HepG2 (cell line): ENCODE measurements around the gene IBTK. TPM values are rescaled to one million over a fixed set of nuclear protein-coding genes. Genes with fewer than 3 reads are reported as not detected.

ENCODE experiments used
- ATAC-seq: fragments of 200-7000 bp; cut with Tn5 transposase; 3 replicates; pipeline ENCODE4 v1.9.1; 2020; ENCODE audit warnings: mild to moderate bottlenecking, moderate library complexity
- BruUV-seq: library from RNA; stranded (reverse); fragments of 400-500 nt; replicated peaks from 2 replicates; lab custom pipeline; 2021; lab: Mats Ljungman, UMichigan
- CTCF ChIA-PET: fragments of 300-600 bp; formaldehyde crosslinking; extraction: SDS; loops from one replicate; lab custom pipeline; 2021; ENCODE audit warnings: low total read pairs, inconsistent platforms, low intra/inter-chr PET ratio; lab: Yijun Ruan, JAX
- POLR2A ChIA-PET: fragments of 350-600 bp; sonication (Branson Sonifier 250); formaldehyde crosslinking; loops from one replicate; lab custom pipeline; 2020; ENCODE audit warnings: antibody characterized with exemption, inconsistent platforms; lab: Yijun Ruan, JAX
- DNase-seq: peaks from one replicate; pipeline ENCODE4 v3.0.0-alpha.2; 2015; ENCODE audit warnings: low spot score
- FAIRE-seq: peaks from 3 replicates; lab custom pipeline; 2011; peaks lifted over from hg19 to GRCh38; lab: Jason Lieb, UNC
- H2AFZ ChIP-seq: one replicate; pipeline ENCODE4 v1.6.1; 2011; ENCODE audit warnings: low read length, inconsistent platforms
- H3K27ac ChIP-seq: fragments of 300-600 bp; 3 replicates; pipeline ENCODE4 v1.8.0; 2011; ENCODE audit warnings: mixed run types, mild to moderate bottlenecking, mixed read lengths, low read length, inconsistent platforms; ENCODE audit not compliant: insufficient read depth; ENCODE audit errors: extremely low read length
- H3K27me3 ChIP-seq, 2 experiments: fragments of 200-600 bp in 1 of 2; 2 replicates in 1 of 2; 3 replicates in 1 of 2; pipeline versions ENCODE4 v1.6.0 to v1.8.0; 2011; ENCODE audit warnings: low read length in 2 of 2, mild to moderate bottlenecking in 2 of 2, moderate library complexity in 2 of 2, inconsistent platforms in 1 of 2; ENCODE audit not compliant: insufficient read depth in 2 of 2, control insufficient read depth in 1 of 2
- H3K36me3 ChIP-seq, 2 experiments: fragments of 200-600 bp in 1 of 2; replicated peaks in 1 of 2; 2 replicates in 1 of 2; 3 replicates in 1 of 2; pipeline versions ENCODE4 v1.5.1 to v1.8.0; 2011; ENCODE audit warnings: low read length in 2 of 2, inconsistent platforms in 1 of 2; ENCODE audit not compliant: insufficient read depth in 2 of 2, control insufficient read depth in 1 of 2
- H3K4me1 ChIP-seq: 2 replicates; pipeline ENCODE4 v1.5.1; 2012; ENCODE audit warnings: low read length, inconsistent platforms; ENCODE audit not compliant: insufficient read depth
- H3K4me2 ChIP-seq: 2 replicates; pipeline ENCODE4 v1.6.0; 2011; ENCODE audit warnings: low read depth, low read length, inconsistent platforms
- H3K4me3 ChIP-seq, 3 experiments: fragments of 200-600 bp in 1 of 3; sonication (generic), shearing (Covaris generic) in 1 of 3; replicated peaks in 1 of 3; 2 replicates each; pipeline ENCODE4 v1.5.1; 2011 to 2016; ENCODE audit warnings: low read length in 3 of 3, inconsistent platforms in 2 of 3, low read depth in 2 of 3, mild to moderate bottlenecking in 2 of 3, control low read depth in 1 of 3, mixed read lengths in 1 of 3; ENCODE audit not compliant: insufficient read depth in 1 of 3
- H3K79me2 ChIP-seq: one replicate; pipeline ENCODE4 v1.6.1; 2011; ENCODE audit warnings: low read length, inconsistent platforms; ENCODE audit not compliant: insufficient read depth
- H3K9ac ChIP-seq: 2 replicates; pipeline ENCODE4 v1.6.0; 2011; ENCODE audit warnings: mild to moderate bottlenecking, low read depth, low read length, inconsistent platforms; ENCODE audit not compliant: insufficient read depth
- H3K9me3 ChIP-seq: 2 replicates; pipeline ENCODE4 v1.5.1; 2012; ENCODE audit warnings: mild to moderate bottlenecking, low read length
- H4K20me1 ChIP-seq: 2 replicates; pipeline ENCODE4 v1.6.0; 2011; ENCODE audit warnings: inconsistent platforms, mild to moderate bottlenecking, low read length, moderate library complexity; ENCODE audit not compliant: insufficient read depth
- ASH2L ChIP-seq: fragments of 300-600, 200-600 bp; sonication (generic); IDR thresholded peaks from 2 replicates; pipeline ENCODE4 v1.7.0; 2017; ENCODE audit warnings: low read depth, mild to moderate bottlenecking, moderate library complexity, mixed read lengths, low read length; ENCODE audit not compliant: insufficient read length
- CERS6 ChIP-seq: sonication (generic); formaldehyde crosslinking; IDR thresholded peaks from 2 replicates; pipeline ENCODE4 v1.5.0; 2020; ENCODE audit warnings: missing genetic modification reagents
- FOXA1 ChIP-seq, 2 experiments: fragments of 450-650 bp in 1 of 2; sonication (generic) in 1 of 2; formaldehyde crosslinking in 1 of 2; IDR thresholded peaks; 2 replicates each; pipeline versions ENCODE4 v1.4.0 to v1.6.1; 2016 to 2020; ENCODE audit warnings: missing genetic modification reagents in 1 of 2
- HNF1B ChIP-seq: sonication (generic); formaldehyde crosslinking; IDR thresholded peaks from 2 replicates; pipeline ENCODE4 v1.5.1; 2020; ENCODE audit warnings: mild to moderate bottlenecking, moderate library complexity, missing genetic modification reagents
- HNRNPUL1 ChIP-seq: fragments of 200-400 bp; formaldehyde crosslinking; IDR thresholded peaks from 2 replicates; pipeline ENCODE4 v1.6.1; 2017; ENCODE audit warnings: low read depth, mild to moderate bottlenecking, low read length, moderate library complexity
- SUZ12 ChIP-seq: fragments of 150-350 bp; IDR thresholded peaks from 2 replicates; pipeline ENCODE4 v1.6.1; 2014; ENCODE audit warnings: low read depth, low read length
- ZFP37 ChIP-seq: sonication (generic); formaldehyde crosslinking; IDR thresholded peaks from 2 replicates; pipeline ENCODE4 v1.4.0; 2020; ENCODE audit warnings: missing genetic modification reagents, borderline replicate concordance
- ZSCAN22 ChIP-seq: sonication (generic); formaldehyde crosslinking; IDR thresholded peaks from 2 replicates; pipeline ENCODE4 v1.4.0; 2020; ENCODE audit warnings: mild to moderate bottlenecking, missing genetic modification reagents
- WGBS: methylation state at CpG from one replicate; pipeline ENCODE4 v1.1.6; 2017; ENCODE audit warnings: low lambda C conversion rate; 5-methylcytosine and 5-hydroxymethylcytosine counted together
- in situ Hi-C: cut with HindIII; loops from 2 replicates; pipeline ENCODE4 v1.10.0; 2017; ENCODE audit warnings: low pct_unique_long_range_greater_than_20kb; ENCODE audit not compliant: extremely low pct_ligation_motif_present
- intact Hi-C: fragments of 100-400 bp; cut with micrococcal nuclease; formaldehyde crosslinking; loops from one replicate; pipeline ENCODE4 v1.10.0; 2022; ENCODE audit not compliant: unreplicated experiment
- polyA plus RNA-seq, 8 experiments: library from polyadenylated mRNA; depleted of rRNA in 3 of 8; stranded (reverse) in 7 of 8; unstranded in 1 of 8; fragments of >200 nt; fragmentation: Illumina TruSeq in 4 of 8; extraction: Trizol in 4 of 8; gene quantifications; 2 replicates each; pipeline versions ENCODE4 v1.2.1 to v1.2.3, GENCODE V29; 2011 to 2016; ENCODE audit warnings: low read depth in 4 of 8, missing spikeins in 1 of 8, mixed read lengths in 1 of 8; ENCODE audit not compliant: insufficient read depth in 1 of 8
- total RNA-seq, 5 experiments: library from RNA; depleted of rRNA; stranded (reverse); fragments of >200 nt; fragmentation: Illumina TruSeq; extraction: Trizol; gene quantifications; 2 replicates each; pipeline ENCODE4 v1.2.3, GENCODE V29; 2016; ENCODE audit warnings: low read depth in 1 of 5
- TF ChIP-seq, protein P1 (sequence below): sonication (generic); formaldehyde crosslinking; IDR thresholded peaks from 2 replicates; pipeline ENCODE4 v1.5.0; 2020; ENCODE audit warnings: missing genetic modification reagents, mild to moderate bottlenecking, borderline replicate concordance

Gene IBTK
- total and polyA plus RNA-seq, 2 of the 13 experiments (the other 11 are each of a cell fraction or from before 2014, with no cell fraction given), result 23.8 to 60.0 TPM

DNA sequence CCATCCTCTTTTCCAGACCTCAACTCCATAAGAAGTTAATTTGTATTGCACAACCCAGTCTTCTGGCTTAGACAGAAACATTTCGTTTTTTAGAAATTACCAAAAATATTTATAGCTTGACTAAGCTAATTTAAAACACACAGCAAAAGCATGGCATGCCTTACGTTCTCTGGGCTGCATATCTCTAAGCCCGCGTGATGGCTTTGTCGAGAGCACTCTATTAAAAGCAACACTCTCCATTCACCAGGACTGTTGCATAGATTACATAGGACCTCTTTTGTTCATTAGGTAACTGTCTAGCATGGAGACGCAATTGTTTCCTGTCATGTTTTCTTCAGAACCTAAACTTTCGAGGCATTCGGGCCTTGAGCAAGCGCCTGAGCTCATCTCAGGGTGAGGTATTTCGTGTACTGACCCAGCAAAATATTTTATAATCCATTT lies 104.5 kb downstream of the IBTK start:
- in situ Hi-C loops (no loop called here), intact Hi-C loops (no loop called here)
- no peak overlapping the region for H3K4me3 ChIP-seq
- H3K79me2 ChIP-seq, result no peaks in the 10 kb centered on the region
- H2AFZ ChIP-seq, result no peak overlapping the region
- BruUV-seq, result no TSS peak
- H4K20me1 ChIP-seq, result no peaks in the 10 kb centered on the region
- H3K4me2 ChIP-seq, result no peak overlapping the region
- CTCF ChIA-PET, result no interaction called here
- H3K9me3 ChIP-seq, result no peaks in the 10 kb centered on the region
- no peak for DNase-seq
- TF ChIP-seq ZSCAN22 (CRISPR knock-in tag) (no peak), SUZ12 (no peak), FOXA1 (IDR thresholded peaks at IDR 0.05) (no peak), FOXA1 (CRISPR knock-in tag; IDR thresholded peaks at IDR 0.05) (no peak), HNRNPUL1 (no peak), ZFP37 (CRISPR knock-in tag) (no peak), ASH2L (no peak), HNF1B (no peak), CERS6 (CRISPR knock-in tag) (no peak)
- TF ChIP-seq, protein P1, sequence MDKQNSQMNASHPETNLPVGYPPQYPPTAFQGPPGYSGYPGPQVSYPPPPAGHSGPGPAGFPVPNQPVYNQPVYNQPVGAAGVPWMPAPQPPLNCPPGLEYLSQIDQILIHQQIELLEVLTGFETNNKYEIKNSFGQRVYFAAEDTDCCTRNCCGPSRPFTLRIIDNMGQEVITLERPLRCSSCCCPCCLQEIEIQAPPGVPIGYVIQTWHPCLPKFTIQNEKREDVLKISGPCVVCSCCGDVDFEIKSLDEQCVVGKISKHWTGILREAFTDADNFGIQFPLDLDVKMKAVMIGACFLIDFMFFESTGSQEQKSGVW (CRISPR knock-in tag), result no peak
- TF ChIP-seq, all 625 proteins: peak for 0
- Histone ChIP-seq H3K36me3 (no peaks in the 10 kb centered on the region), H3K27me3 (no peaks in the 10 kb centered on the region; a peak in 1 of 5 replicates), H3K27ac (no peak overlapping the region), H3K9ac (no peak overlapping the region), H3K4me1 (peaks cover 23% of the 10 kb centered on the region)
- ATAC-seq, result no peak
- no peak for FAIRE-seq
- WGBS, result 93% methylated on average over 10 of the region's 10 CpGs
- POLR2A ChIA-PET, result interaction anchor here (1.8 kb wide), 1 partner anchor 58 kb away, joined by 6 read pairs; no protein-coding TSS in a partner anchor
